ENCODE results near the gene GOPC. TPM values are rescaled to one million over a fixed set of nuclear protein-coding genes. Genes with fewer than 3 reads are reported as not detected.
"Not testable (repeated sequence)": the region's sequence is repeated elsewhere in the genome, so short reads cannot be mapped to it uniquely, and the experiment has no call there.

GOPC gene
- total RNA-seq (2014; rRNA removed; shearing (Covaris generic)), result 19.1 and 22.4 TPM in 2 replicates
- polyA plus RNA-seq (2014; cell fraction: nucleus; rRNA removed), result 18.1 and 29.3 TPM in 2 replicates

GRCh38 chr6:117602151-117602898 is at the start of gene GOPC:
Gene GOPC (minus strand): TSS chr6:117602511. CDS start chr6:117602288, 223 bp downstream.
- peak; percentile 95 for DNase-seq (ENCODE audit: extremely low read depth, low read depth)

GRCh38 chr6:117651984-117652383 is 49.7 kb upstream of the GOPC start:
- DNase-seq (ENCODE audit: extremely low read depth, low read depth), result not testable (repeated sequence)

DNA sequence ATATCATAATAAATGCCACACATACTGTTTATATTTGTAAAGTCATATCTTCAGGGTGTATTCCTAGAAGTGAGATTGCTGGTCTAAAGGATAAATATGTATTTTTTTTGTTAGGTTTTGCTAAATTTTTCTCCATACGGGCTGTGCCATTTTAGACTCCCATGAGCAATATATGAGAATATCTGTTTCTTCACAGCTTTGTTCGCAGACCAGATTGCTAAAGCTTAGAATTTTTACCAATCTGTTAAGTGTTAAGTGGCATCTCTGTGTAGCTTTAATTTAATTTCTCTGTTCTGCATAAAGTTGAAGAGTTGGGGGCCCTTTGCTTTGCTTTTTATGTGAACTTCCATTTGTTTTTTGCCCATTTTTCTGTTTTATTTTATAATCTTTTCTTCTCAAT is 40.7 kb upstream of the GOPC start:
- DNase-seq (ENCODE audit: extremely low read depth, low read depth), result no peak

DNA sequence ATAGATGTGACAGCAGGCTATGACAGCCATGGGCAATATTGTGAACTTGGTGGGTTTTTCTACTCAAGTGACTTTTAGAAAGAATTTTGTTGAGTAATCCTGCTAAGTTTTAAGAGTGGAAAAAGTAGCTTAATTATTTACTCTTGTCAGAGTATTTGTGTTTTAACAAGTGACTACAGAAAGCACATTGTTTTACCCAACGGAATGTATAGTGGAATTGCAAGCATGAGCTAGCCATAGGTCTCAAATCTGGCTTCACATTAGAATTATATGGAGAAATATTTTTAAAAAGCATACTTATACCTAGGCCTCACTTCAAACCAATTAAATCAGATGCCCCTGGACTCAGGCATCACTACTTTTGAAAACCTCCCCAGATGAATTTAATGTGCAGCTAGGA is 35.5 kb upstream of the GOPC start:
- DNase-seq (ENCODE audit: extremely low read depth, low read depth), result no peak

DNA sequence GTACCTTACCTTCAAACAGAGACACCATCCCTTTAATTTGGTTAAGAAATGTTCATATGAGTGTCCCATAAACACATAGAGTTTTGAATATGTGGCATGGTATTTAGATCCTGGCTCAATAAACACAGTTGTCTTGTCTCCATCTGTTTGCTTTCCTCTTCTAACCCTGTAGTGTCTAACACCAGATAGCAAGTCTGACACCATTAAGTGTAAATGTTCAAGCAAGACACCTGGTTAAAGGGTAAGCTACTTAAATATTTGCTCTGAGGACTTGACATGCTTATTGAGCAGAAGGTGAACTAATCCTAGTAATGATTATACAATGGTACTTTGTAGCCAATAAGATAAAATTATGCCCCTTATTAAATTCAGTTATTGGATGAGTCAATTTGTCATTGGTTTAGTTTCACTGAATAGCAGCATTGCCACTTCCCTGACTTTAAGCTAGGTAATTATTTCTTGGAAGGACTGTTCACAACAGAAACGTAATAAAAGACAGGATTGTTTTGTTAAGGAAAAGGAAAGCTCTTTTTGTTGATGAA is 26.9 kb upstream of the GOPC start:
- no peak for DNase-seq (ENCODE audit: extremely low read depth, low read depth)

- DNase-seq (ENCODE audit: extremely low read depth, low read depth), result no peak
Observed at GRCh38 chr6:117627533-117627932, 25.2 kb upstream of the GOPC start.

DNA sequence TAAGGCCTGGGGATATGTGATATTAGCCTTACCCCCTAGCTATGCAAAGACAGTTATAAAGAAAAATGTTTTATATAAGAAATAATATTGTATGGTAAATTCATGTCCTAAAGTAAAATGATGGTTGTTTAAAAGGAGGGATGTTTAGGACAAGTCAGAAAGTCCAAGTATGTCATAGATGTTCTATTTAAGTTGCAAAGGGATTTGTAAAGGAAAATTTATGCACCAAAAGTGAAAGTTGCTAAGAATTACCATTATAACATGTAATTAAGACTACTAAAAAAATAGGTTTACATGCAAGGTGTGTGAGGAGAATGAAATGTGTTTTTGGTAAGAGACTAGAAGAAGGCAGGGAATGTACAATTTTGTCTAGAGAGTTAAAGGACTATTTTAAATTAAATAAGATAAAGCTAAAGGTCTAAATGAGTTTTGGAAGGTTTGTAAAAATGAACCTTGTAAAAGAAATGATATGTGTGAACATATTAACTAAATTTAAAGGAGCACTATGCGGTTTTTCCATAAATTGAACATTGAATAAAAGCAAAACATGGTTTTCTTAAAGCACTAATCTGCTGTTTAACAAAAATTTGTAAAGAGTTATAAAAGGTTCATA is 22.7 kb upstream of the GOPC start:
- no peak for DNase-seq (ENCODE audit: extremely low read depth, low read depth)

- no peak for DNase-seq (ENCODE audit: extremely low read depth, low read depth)
Observed at GRCh38 chr6:117619178-117619577, 16.9 kb upstream of the GOPC start.

DNA sequence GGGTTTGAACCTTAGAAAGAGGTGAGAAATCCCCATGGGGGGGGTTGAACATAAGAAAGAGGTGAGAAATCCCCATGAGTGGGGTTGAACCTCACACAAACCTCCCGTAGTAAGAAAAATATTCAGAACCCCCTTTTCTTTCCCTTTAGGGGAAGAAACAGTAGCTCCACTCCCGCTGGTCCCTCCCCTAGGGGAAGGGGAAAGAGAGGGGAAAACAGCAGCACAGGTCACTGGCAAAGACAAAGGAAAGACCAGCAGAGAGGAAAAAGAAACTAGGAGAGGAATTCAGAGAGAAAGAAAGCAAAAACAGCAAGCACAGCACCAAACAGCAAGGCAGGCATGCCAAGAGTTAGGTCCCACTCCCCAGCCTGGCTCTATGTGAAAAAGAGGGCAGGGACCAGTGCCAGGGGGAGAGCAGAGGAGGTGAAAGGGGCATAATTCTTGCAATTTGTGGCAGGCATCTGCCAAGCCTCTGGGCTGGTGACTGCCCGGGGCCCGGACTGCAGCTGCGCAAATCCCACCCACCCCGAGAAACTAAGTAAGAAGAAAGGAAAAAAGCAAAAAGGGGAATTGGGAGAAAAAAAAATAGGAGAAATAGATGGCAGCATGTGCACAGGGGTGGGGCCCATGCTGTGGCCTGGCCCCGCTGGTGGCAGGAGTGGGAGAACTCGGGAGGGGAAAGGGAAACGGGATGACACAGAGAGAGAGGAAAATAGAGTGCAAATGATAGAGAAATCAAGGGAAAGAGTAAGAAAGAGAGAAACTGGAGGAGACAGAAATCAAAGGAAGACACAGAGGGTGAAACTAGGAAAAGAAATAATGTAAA is 15.1 kb upstream of the GOPC start:
- no peak for DNase-seq (ENCODE audit: extremely low read depth, low read depth)

GRCh38 chr6:117616391-117617209 is 14.3 kb upstream of the GOPC start:
- no peak for DNase-seq (ENCODE audit: extremely low read depth, low read depth)

DNA sequence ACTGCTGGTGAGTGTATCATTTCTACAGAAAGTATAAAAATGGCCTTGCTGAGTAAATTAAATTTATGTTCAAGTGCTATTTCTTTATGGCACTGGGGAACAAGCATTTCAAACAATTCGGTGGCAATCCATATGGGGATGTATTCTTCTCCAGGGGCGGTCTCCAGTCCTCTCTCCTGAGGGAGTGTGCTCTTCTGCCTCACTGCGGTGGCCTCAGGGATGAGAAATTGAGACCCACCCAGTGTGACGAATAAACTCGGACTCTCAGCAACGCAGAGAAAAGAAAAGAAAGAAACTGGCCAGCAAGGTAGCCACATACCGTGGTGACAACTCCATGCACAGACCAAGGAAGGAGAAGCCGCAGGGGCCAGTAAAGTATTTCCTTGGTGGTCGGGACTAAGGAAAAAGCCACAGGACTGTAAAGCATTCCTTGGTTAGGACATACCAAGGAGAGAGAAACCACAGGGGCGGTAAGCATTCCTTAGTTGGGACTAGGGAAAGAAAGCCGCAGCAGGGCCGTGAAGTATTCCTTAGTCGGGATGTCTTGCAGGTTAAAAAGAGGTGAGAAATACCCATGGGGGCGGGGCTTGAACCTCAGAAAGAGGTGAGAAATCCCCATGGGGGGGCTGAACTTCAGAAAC is 13.6 kb upstream of the GOPC start:
- DNase-seq (ENCODE audit: extremely low read depth, low read depth), result no peak

GRCh38 chr6:117613920-117614560 is 11.7 kb upstream of the GOPC start:
- no peak for DNase-seq (ENCODE audit: extremely low read depth, low read depth)

GRCh38 chr6:117607511-117607910 is 5.2 kb upstream of the GOPC start:
- DNase-seq (ENCODE audit: extremely low read depth, low read depth), result no peak

- DNase-seq (ENCODE audit: extremely low read depth, low read depth), result peak; percentile 51
Observed at GRCh38 chr6:117605169-117605826, 3.0 kb upstream of the GOPC start.

DNA sequence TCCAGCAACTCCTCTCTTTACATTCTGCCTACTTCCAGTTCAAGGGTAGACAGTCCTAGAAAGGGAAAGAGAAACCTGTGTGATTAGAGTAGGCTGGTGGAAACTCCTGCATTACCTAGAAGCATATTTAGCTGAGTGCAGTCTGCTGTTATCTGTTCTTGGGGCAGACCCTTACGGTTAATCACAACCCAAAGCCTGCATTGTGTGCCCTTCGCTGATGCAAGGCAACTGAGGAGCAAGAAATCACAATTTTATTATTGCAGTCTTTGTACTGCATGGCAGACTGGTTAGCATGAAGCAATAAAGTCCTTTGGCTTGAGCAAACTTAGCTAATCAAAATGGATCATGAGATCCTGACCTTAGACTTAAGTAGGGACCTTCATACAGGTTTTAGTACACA is 1.5 kb upstream of the GOPC start:
- DNase-seq (ENCODE audit: extremely low read depth, low read depth), result no peak

DNA sequence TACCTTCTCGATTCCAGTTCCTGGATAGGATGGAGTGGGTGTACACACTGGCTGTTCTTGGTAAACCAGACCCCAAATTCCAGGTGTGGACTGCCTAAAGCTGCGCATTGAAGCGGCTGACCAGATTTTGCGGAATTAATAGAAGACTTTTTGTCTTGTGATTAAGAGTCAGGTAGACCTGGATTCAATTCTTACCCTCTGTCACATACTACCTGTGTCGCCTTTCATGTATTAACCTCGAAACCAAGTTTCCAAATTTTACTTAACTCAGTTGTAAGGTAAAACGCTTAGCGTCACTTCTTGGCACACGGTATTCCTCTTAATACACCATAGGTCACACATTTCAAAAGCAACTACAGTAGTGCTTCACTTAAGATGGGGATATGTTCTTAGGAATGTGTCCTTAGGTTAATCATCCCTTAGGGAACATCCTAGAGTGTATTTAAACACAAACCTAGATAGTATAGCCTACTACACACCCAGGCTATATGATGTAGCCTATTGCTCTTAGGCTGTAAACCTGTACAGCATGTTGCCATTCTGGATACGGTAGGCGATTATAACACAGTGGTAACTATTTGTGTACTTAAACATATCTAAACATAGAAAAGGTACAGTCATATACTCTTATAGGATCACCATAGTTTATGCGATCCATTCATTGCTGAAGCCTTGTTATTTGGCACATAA is 733 bp upstream of the GOPC start:
- no peak for DNase-seq (ENCODE audit: extremely low read depth, low read depth)

- peak; percentile 2 for DNase-seq (ENCODE audit: extremely low read depth, low read depth)
Observed at GRCh38 chr6:117601811-117602150, 530 bp downstream of the GOPC start.

DNA sequence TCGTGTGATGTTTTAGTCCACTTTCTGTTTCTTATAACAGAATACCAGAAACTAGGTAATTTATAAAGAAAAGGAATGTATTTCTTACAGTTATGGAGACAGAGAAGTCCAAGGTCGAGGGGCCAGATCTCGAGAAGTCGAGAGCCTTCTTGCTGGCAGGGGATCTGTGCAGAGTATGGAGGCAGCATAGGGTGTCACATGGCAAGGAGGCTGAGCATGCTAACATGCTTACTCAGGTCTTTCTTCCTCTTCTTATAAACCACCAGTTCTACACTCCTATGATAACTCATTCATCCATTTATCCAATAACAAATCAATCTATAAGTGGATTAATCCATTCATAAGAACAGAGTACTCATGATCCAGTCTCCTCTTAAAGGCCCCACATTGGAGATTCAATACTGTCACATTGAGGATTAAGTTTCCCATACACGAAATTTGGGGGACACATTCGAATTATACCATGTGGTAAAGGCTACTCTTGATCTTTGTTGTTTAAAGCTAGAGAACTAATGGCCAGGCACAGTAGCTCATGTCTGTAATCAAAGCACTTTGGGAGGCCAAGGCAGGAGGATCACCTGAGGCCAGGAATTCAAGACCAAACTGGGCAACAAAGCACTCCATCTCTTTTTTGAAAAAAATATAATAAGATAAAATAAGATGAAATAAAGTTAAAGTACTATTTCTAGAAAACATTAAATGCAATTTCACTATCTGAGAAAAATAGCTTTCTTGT is 2.1 kb downstream of the GOPC start:
- DNase-seq (ENCODE audit: extremely low read depth, low read depth), result no peak
